ENCODE measurements around the gene GLIS2.

GLIS2 gene

DNA sequence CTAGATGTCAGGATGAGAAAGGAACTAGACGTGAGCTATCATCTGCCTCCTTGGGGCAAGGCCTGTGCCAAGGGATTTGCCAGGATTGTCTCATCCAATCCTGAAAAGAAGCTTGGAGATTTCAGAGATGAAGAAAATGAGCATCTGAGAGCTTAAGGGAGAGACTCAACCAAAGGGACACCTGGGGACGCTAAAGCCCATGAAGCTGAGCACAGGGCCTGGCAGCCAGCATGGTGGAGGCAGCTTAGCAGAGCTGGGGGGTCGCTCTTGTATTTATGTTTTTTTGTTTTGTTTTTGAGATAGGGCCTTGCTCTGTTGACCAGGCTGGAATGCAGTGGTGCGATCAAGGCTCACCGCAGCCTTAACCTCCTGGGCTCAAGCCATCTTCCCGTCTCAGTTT, 18.4 kb upstream of the GLIS2 start:
- no peak for DNase-seq (ENCODE audit: low read depth)

GRCh38 chr16:4298761-4299522, 16.9 kb upstream of the GLIS2 start:
- peak; percentile 62 for DNase-seq (ENCODE audit: low read depth)

DNA sequence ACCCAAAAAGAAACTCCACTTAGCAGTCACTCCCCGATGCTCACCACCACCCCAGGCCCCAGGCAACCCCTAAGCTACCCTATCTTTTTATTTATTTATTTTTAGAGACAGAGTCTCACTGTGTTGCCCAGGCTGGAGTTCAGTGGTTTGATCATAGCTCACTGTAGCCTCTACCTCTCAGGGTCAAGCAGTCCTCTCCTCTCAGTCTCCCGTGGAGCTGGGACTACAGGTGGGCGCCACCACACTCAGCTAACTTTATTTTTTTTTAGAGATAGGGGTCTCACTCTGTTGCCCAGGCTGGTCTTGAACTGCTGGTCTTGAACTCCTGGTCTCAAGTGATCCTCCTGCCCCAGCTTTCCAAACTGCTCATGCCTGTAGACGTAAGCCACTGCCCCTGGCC, 14.7 kb upstream of the GLIS2 start:
- DNase-seq (ENCODE audit: low read depth) = no peak

DNA sequence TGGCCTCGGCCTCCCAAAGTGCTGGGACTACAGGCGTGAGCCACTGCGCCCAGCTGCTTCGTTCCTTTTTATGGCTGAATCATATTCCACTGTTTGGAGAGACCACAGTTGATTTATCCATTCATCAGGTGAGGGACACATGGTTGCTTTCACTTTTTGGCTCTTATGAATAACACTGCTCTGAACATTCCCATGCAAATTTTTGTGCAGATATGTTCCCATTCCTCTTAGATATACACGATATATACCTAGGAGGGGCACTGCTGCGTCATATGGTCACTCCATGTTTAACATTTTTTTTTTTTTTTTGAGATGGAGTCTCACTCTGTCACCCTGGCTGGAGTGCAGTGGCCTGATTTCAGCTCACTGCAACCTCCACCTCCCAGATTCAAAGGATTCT, 13.9 kb upstream of the GLIS2 start:
- DNase-seq (ENCODE audit: low read depth) = no peak

DNA sequence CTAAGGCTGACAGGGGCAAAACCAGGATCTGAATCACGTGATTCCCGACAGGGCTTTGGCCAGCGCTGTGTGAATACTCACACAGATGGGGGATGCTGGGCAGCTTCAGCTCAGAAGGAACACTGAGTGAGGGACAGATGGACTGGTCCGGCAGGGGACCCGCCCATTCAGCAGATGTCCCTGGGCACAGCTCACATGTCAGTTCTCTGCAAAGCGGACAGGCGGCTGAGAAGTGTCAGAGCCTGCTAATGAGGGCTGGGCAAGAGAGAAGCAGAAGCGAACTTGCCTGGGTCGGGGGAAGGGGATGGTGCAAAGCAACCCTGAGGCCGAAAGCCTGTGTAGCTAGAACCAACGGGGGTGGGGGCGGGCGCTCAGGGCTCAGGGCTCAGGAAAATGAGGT, 11.9 kb upstream of the GLIS2 start:
- no peak for DNase-seq (ENCODE audit: low read depth)

GRCh38 chr16:4306470-4307214, 9.2 kb upstream of the GLIS2 start:
- no peak for DNase-seq (ENCODE audit: low read depth)

GRCh38 chr16:4307215-4308037, 8.4 kb upstream of the GLIS2 start:
- DNase-seq (ENCODE audit: low read depth) = peak; percentile 88

GRCh38 chr16:4309102-4309832, 6.6 kb upstream of the GLIS2 start:
- DNase-seq (ENCODE audit: low read depth) = no peak

GRCh38 chr16:4309833-4310266, 6.0 kb upstream of the GLIS2 start:
- peak; percentile 56 for DNase-seq (ENCODE audit: low read depth)

- DNase-seq (ENCODE audit: low read depth) = no peak
Observed at GRCh38 chr16:4313563-4314531, 2.0 kb upstream of the GLIS2 start.

DNA sequence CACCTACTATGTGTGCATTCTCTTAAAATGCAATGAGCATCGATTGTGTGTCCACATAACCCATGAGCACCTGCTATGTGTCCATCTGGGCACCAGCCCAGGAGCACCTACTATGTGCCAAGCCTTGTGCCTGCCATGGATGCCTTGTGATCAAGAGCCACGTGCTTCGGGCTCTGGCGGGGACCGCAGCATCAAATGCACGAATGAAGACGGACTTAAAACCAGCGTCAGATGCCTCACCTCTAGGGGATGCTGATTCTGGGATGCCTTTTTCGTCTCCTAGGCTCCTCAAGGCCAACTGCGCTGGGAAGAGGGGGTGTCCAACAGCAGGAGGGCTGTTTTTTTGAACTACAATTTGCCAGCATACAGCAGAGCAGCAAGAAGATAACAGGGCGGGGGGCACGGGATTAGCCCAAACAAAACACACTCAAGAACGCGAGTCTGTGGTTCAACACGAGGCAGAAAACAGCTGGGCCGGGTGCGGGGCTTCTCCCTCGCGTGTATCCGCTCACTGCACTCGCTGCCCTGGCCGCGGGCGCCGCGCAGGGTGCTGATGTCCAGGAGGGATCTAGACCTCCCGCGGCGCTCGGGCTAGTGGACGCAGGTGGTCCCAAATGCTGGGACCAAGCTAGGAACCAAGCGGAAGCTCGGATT, 1.2 kb upstream of the GLIS2 start:
- no peak for DNase-seq (ENCODE audit: low read depth)

- DNase-seq (ENCODE audit: low read depth) = no peak
Observed at GRCh38 chr16:4316108-4316863, 419 bp downstream of the GLIS2 start.

- no peak for DNase-seq (ENCODE audit: low read depth)
Observed at GRCh38 chr16:4316864-4317531, 1.1 kb downstream of the GLIS2 start.

DNA sequence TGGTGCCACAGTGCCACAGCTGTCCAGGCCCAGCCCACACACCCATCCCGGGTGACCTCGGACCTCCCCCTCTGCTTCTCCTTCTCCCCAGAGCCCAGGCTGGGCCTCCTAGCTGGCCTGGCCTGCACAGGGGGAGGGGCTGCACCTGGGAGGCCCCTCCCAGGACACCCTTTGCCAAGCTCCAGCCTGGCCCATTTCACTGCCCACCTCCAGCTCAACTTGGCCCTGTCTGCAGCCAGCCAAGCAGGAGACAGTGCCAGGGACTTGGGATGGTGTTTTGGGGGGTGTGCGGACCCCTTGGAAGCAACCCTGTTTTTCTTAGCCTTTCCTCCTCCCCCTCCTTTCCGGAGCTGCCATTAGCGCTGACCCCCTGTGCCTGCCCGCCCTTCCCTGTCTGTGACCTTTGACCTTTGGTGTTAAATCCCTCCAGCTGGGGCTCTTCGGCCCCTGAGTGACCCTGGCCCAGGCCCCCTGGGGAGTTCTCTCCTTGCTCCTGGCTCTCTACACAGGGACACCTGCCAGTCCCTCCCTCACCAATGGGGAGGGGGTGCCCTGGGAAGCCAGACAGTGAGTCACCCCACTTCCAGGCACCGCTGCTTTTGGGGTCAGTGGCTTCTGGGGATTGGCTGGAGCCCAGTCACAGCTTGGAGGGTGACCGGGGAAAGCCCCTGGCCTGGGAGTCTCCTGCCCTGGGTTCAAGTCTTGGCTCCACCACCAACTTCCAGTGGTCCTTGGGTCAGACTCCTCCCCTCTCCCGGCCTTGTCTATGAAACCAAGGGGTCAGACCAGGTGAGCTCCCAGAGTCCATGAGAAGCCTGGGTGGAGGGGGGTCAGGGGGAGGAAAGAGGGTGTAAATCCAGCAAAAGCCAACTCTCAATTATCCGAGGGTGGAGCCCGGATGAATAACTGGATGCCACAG, 1.9 kb downstream of the GLIS2 start:
- DNase-seq (ENCODE audit: low read depth) = no peak

DNA sequence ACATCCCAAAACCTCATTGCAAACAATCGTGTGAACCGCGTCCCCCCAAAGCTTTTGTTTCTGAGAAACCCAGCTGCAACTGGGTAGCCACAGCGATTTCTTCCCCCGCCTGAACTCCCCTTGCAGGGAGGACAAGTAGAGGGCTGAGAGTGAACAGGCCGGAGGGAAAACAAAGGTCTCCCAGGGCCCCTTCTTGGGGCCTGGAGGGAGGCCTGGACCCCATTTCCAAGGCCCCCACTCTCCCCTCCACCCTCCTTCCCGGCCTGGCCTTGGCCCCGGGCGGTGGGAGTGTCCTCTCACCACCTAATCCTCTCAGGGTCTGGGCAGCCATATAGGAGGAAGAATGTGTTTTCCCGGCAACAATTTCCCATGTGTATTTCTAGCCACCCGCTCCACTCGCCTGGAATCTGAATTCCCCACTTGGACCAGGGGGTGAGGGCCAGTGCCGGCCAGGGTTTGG, 2.6 kb downstream of the GLIS2 start:
- DNase-seq (ENCODE audit: low read depth) = no peak

DNA sequence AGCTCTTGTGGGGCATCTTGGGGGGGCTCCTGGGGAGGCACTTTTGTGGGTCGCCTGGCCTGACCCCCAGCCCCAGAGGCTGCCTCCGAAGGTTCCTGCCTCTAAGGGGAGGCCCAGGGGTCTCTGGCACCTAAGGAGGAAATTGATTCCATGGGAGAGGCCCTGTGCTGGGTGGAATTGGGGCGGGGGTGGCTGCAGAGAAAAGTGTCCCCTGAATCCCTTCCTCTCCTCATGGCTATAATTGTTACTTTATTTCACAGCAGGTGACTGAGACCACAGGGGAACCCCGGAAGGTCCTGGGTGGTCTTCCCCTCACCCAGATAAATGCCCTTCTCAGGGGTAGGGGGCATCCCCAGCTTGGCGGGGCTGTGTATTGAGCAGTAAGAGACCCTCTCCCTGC, 3.1 kb downstream of the GLIS2 start:
- DNase-seq (ENCODE audit: low read depth) = no peak

Data from fibroblast of the conjunctiva (primary cell).